WTC11 (cell line): ENCODE results near the gene AIG1.

Experiments
- CTCF ChIP-seq: fragments of 200-600 bp; IDR thresholded peaks from 2 replicates; pipeline ENCODE4 v1.8.0; 2022; ENCODE audit warnings: antibody characterized with exemption
- SP1 ChIP-seq: sonication (generic); formaldehyde crosslinking; conservative IDR thresholded peaks from 2 replicates; pipeline ENCODE4 v1.8.1; 2022; ENCODE audit warnings: missing genetic modification reagents
- ZNF138 ChIP-seq: sonication (generic); formaldehyde crosslinking; conservative IDR thresholded peaks from 2 replicates; pipeline ENCODE4 v1.8.1; 2022; ENCODE audit warnings: mild to moderate bottlenecking, moderate library complexity, missing genetic modification reagents

- TF ChIP-seq CTCF (no peak), SP1 (CRISPR knock-in tag) (no peak), ZNF138 (no peak)
Measured at GRCh38 chr6:143063631-143064030, 2.9 kb downstream of the AIG1 start.
